Islet precursor cell (in vitro differentiated cells): ENCODE results near the gene AP2A1.
"Not testable (repeated sequence)": the region's sequence is repeated elsewhere in the genome, so short reads cannot be mapped to it uniquely, and the experiment has no call there.

ENCODE experiments used
- DNase-seq: peaks from one replicate; pipeline ENCODE4 v3.0.0-alpha.2; 2018

The AP2A1 gene

GRCh38 chr19:49766930-49767299 lies at the start of gene AP2A1:
Gene AP2A1 (plus strand): TSS chr19:49767001. CDS start chr19:49767134, 133 bp downstream.
- no peak for DNase-seq

DNA sequence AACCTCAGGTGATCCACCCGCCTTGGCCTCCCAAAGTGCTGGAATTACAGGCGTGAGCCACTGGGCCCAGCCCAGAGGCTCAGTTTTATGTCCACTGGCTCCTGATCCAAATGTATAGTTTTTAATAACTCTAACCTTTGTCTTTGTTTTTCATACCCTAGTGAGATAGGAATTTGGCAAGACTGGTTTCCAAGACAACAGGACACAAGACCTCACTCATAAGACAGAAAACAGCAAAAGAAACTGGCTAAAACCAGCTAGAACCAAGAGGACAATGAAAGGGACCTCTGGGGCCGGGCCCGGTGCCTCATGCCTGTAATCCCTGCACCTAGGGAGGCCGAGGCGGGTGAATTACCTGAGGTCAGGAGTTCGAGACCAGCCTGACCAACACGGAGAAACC lies 48.3 kb upstream of the AP2A1 start:
- DNase-seq: no peak

DNA sequence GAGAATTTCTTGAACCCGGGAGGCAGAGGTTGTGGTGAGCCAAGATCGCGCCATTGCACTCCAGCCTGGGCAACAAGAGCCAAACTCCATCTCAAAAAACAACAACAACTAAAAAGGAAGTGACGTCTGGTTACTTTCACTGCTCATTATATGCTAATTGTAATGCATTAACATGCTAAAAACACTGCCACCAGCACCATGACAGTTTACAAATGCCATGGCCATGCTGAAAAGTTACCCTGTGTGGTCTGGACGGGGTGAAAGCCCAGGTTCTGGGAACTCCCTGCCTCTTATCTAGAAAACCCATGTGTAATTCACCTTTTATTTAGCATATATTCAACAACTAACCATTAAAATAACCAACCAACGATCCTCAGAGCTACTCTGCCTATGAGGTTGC lies 47.8 kb upstream of the AP2A1 start:
- no peak for DNase-seq

DNA sequence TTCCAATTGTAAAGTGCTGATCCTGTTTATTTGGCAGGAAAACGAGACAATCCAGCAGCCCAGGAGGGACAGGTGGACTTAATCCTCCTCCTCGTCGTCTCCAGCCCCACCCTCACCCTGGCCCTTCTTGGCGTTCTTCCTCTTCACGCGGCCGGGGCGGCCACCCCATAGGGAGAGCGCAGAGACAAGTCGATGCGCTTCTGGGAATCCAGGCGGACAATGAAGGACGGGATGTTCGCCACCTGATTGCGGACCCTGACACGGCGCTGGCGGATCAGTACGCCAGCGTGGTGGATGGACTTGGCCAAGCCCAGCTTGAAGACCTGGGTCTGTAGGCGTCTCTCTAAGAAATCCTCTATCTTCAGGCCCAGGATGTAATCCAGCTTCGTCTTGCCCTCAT lies 47.4 kb upstream of the AP2A1 start:
- DNase-seq: not testable (repeated sequence)

DNA sequence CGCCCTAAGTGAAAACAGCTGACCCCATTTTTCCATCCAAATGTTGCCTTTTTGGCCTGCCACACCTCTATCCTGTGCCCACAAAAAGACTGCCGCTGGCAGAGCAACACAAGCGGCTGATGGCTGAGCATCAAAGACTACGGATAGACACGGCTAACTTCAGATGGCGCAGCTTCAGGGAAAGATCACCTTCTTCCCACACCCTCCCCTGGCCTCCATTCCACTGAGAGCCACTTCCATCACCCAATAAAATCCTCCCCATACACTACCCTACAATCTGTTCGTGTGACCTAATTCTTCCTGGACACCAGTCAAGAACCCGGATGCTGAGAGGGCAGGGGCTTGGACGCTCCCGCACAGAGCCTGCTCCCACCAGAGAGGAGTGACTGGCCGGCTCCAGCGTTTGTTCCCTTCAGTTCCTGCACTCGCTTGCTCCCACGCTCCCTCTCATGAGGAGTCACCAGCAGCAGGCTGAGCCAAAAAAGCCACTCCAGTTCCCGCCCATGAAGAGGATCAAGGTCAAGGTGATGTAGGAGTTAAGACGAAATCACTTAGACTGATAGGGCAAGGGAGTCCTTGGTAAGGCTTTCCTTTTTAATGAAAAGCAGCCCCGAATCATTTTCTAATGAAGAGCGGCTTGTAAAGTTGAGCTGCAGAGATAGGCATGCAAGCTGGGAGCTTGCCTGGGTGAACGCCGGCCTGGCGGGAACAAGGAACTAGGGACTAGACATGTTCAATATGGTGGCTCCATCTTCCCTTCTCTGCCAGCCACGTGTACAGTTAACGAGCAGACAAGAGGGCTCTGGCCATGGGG lies 39.4 kb upstream of the AP2A1 start:
- no peak for DNase-seq

DNA sequence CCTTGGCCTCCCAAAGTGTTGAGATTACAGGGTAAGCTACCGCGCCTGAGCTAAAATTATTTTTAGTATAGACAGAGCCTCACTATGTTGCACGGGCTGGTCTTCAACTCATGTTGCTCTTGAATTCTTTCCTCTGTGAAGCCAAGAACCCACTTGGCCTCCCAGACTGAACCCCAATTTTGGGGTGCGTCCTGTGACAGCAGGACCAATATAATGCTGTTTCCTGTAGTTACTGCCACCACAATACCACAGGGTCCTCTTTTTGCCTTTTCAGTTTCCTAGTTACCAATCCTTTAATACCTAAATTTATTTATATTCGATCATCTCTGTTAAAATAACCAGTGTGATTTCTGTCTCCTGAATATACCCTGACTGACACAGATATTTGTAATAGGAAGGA lies 36.6 kb upstream of the AP2A1 start:
- DNase-seq: no peak

- DNase-seq: no peak
Observed at GRCh38 chr19:49738268-49738667, 28.5 kb upstream of the AP2A1 start.

DNA sequence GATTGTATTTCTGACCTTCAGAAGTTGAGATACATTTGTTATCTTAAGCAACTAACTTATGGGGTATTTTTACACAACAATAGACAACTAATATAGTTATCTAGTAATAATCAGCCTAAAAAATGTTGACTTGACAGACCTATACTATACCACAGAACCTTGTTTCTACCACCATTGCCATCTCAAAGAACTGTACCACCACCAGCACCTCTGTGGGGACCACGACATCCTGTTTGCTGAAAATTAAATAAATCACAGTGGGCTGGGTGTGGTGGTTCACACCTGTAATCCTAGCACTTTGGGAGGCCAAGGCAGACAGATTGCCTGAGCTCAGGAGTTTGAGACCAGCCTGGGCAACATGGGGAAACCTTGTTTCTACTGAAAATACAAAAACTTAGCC lies 27.7 kb upstream of the AP2A1 start:
- DNase-seq: no peak

DNA sequence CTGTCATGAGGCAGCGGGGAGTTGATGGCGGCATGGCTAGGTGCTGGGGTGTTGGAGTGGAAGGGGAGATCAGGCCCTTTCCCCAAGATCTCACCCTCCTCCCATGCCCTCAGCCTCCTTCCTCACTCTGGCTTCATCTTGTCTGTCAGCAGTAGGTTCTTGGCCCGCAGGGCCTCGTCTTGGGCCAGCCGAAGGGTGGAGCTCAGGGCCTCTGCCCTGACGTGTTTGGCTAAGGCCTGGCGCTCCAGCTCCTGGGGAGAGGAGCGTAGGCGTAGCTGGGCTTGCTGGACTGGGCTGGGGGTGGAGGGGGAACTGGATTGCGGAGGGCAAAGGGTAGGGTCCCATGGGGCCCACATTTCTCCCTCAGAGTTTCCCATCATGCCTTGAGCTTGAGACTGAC lies 26.9 kb upstream of the AP2A1 start:
- no peak for DNase-seq

DNA sequence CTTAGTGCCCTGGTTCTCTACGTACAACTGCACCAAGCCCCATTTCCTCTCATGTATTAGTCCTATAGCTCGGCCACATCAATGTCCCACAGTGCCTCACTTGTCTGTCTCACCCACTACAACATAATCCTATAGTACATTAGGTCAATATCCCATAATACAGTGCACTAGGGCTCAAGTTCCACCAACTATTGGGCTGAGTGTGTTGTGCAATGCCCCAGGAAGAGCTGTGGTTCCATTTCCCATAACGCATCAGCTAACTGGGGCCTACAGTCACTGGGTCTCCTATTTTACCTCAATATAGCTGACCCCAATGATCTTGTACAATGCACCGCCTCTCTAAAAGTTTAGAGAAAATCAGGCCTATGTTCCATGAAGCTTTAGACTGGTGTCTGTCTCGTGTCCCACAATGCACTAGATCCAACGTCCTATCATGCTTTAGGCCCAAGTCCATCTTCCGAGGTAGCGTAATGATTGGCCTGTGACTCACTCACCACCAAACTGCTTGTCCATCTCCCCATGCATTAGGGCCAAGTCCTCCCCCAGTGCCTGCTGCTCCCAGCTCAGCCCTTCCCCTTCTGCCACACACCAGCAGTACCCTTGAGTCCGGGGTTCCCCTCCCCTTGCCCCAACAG lies 25.5 kb upstream of the AP2A1 start:
- no peak for DNase-seq

DNA sequence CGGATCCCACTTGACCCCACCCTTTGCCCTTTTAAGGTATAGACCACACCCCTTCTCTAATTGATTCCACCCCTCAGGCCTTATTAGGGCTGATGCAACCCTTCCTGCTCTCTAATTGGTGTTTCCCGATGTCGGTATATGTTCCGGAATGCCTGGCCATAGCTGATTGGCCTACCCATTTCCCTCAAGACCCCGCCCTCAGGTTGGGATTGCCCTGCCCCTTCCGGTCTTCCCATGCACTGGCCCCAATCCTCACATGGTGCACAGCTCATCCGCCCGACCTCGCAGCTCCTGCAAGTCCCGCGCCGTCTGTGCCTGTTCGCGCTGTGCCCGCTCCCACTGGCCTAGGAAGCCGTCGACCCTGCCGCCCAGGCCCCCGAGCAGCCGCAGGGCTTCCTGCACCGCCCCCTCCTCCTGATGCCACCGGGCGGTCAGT lies 21.8 kb upstream of the AP2A1 start:
- no peak for DNase-seq

DNA sequence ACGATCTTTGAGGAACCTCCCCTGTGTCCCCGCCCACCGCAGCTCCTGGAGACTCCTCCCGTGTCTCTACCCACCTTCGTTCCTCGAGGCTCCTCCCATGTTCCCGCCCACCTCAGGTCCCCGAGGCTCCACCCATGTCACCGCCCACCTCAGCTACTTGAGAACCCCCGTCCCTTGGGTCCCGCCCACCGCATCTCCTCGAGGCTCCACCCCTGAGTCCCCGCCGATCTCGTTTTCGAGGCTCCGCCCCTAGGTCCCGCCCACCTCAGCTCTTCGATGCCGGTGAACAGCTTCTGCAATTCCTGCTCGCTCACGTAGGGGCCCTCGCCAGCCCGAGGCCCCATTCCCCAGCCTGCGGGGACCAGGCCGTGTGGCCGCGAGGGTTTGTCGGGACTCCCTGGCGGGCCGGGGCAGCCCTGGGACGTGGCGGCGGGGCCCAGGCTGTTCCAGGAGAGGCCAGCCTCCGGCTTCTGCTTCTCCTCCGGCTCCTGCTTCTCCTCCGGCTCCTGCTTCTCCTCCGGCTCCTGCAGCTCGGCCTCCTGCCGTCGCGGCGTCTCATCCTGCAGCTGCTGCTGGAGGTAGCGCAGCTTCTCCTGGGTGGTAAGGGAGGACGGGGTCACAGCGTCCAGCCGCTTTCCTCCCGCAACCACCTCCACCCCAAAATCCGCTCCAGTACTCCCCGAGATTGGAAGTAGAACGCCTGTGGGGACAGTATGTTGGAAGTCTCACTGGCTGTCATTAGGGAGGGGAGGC lies 20.4 kb upstream of the AP2A1 start:
- DNase-seq: peak; percentile 62

- DNase-seq: no peak
Observed at GRCh38 chr19:49749055-49749716, 17.6 kb upstream of the AP2A1 start.

DNA sequence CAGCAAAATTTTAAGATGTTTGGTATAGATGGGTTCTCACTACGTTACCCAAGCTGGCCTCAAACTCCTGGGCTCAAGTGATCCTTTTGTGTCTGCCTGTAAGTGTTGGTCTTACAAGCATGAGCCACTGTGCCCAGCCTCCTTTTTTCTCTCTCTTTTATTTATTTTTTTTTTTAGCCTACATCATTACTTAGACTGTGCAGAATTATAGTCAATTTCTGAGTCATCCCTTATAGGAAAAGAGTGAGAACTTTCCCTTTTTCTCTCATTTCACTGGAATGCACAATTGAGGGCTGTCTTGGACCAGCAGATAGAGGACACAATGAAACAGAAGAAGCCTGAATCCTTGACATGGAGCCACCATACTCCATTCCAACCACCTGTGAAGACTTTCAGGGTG lies 17.0 kb upstream of the AP2A1 start:
- DNase-seq: no peak

- no peak for DNase-seq
Observed at GRCh38 chr19:49752701-49753100, 14.1 kb upstream of the AP2A1 start.

GRCh38 chr19:49755956-49756355 lies 10.8 kb upstream of the AP2A1 start:
- DNase-seq: no peak

DNA sequence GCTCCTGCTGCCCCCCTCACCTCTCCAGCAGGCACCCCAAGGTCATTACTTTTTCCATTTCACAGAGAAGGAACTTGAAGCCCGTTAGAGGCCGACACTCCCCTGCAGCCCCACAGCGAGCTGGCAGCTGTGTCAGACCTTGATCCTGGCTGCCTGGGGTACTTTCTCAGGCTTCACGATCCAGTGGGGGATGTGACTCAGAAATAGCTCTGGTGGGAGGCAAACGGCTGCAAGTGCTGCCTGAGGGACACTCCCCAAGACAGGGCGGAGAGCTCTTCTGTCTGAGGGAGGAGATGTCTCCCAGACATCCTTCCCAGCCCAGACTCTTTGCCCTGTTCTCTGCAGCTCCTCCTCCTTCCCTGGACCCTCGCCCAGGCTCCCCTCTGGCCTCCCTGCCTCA lies 8.5 kb upstream of the AP2A1 start:
- peak; percentile 92 for DNase-seq

GRCh38 chr19:49761249-49761624 lies 5.6 kb upstream of the AP2A1 start:
- DNase-seq: no peak

DNA sequence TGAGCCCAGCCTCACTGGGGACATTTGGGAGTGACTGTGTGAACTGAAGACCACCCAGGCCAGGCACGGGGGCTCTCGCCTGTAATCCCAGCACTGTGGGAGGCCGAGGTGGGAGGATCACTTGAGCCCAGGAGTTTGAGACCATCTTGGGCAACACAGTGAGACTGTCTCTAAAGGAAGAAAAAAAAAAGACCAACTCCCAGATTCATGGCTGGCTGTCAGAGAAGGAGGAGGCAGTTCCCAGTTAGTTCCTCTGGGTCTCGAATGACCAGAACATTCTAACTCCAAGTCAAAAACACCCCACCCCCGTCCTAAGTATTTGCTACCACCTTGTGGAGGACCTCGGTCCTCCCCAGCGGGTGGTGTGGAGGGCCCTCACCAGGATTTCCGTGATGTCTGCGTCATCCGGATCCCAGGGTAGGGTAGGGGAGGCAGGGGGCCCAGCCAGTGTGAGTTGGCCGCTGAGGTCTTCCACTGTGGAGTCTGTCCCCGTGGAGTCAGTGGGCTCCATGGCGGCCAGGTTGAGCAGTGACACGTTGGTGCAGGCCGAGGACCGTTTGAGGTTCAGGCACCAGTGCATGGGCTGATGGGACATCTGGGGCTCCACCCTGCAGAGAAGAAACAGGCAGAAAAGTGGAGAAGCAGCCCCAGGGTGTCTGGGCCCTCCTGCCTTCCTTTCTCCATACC lies 5.0 kb upstream of the AP2A1 start:
- DNase-seq: peak; percentile 78

- DNase-seq: no peak
Observed at GRCh38 chr19:49763230-49763629, 3.6 kb upstream of the AP2A1 start, which contains the start of gene TSKS. Gene TSKS (minus strand): TSS chr19:49763306. CDS start chr19:49763247, 59 bp downstream.

- DNase-seq: no peak
Observed at GRCh38 chr19:49764341-49764740, 2.5 kb upstream of the AP2A1 start.
